ENCODE data around the gene DMRT2. TPM values are rescaled to one million over a fixed set of nuclear protein-coding genes. Genes with fewer than 3 reads are reported as not detected.

The DMRT2 gene
- total RNA-seq, 1 donor from 2014 or later = not detected

GRCh38 chr9:1086517-1086916 lies 36.4 kb downstream of the DMRT2 start:
- ATAC-seq = no peak
- DNase-seq (ENCODE audit: low spot score) = no peak

GRCh38 chr9:1087120-1087881 lies 37.1 kb downstream of the DMRT2 start:
- DNase-seq (ENCODE audit: low spot score) (no peak), ATAC-seq (no peak)

DNA sequence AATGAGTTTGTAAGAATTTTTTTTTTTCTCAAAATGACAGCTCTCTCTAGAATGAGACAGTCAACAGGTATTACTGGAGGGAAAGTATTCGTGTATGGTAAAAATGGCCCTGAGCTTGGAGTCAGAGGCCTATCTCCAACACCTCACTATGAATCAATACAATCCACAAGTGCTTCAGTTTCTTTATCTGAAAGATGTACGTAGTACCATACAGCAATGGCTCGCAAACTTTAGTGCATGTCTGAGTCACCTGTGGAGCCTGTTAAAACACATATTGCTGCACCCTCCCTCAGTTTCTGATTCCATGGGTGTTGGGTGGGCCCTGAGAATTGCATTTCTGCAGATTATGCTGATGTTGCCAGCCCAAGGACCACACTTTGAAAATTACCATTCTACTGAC lies 44.6 kb downstream of the DMRT2 start:
- ATAC-seq (no peak), DNase-seq (ENCODE audit: low spot score) (no peak)

DNA sequence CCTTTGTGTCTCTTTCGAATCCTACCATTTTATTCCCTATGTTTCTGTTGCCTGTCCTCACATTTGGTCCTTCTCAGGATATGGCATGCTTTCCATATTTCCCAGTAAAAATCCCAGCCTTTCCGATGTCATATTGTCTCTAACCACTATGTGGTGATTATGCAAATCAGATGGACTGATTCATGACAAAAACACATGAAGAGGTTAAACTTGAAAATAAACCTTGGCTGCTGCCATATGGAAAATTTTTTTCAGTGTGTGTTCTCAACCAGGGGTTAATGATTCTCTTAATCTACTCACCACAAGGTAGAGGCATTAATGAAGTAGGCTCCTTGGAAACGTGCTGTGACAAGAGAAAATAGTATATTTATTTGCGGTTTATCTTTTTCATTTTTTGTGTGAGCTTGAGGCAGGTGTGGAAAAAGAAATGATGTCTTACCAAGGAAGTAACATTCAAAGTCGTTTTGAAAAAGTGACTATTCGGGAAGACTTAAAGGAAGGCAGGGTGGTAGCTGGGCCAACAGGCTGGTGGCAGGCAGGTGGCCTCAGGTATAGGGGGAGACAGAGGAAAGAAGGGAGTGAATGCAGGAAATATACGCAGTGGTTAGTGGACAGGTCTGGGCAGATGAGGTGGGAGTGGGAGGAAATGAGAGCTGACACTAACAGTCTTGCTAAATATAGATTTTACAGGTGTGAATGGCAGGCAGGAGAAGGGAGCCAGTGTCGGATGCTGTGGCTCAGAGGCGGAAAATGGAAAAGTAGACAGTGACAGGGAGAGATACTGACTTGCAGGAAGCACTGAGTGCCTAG lies 46.2 kb downstream of the DMRT2 start:
- ATAC-seq (no peak), DNase-seq (ENCODE audit: low spot score) (no peak)

- no peak for DNase-seq (ENCODE audit: low spot score)
- no peak for ATAC-seq
Measured at GRCh38 chr9:1098551-1098950, 48.4 kb downstream of the DMRT2 start.

GRCh38 chr9:1100201-1100600 lies 50.0 kb downstream of the DMRT2 start:
- no peak for DNase-seq (ENCODE audit: low spot score)
- no peak for ATAC-seq

DNA sequence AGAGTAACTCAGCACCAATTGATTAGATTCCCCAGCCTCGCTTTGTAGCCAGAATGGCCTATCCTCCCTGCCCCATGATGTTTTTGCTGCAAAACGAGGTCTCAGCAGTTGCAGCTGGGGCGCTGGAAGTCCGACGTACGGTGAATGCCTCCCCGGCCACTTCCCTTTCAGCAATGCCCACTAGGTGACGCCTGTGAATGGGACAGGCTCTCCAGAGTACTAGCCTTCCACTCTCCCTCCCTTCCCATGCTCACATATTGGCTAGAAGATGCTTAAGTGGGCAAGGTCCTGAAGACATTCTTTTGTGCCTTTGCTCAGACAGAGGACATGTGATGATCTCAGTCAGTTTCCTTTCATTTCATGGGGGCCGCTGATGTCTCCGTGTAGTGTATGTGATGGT lies 50.8 kb downstream of the DMRT2 start:
- ATAC-seq = peak; percentile 100
- peak; percentile 65 for DNase-seq (ENCODE audit: low spot score)

- DNase-seq (ENCODE audit: low spot score) (no peak), ATAC-seq (no peak)
Measured at GRCh38 chr9:1101846-1102641, 51.9 kb downstream of the DMRT2 start.

DNA sequence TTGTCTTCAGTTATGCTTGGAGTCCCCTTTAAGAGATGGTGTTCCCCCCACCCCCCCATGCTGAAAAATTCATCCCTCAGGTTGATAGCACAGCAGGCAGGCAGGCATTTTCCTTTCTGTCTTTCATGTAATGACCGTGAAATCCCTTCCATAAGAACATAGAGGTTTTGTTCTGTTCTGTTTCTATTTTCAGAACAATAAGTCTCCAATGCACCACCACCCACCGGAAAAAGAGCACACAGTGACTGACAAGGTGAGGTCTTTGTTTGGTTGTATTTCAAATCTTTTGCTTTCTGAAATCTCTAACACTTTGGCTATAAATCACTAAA lies 52.4 kb downstream of the DMRT2 start:
- DNase-seq (ENCODE audit: low spot score) = no peak
- ATAC-seq = no peak

Other genes starting within 250 kb of the DMRT2 start
- not detected for gene DMRT1, start 208.7 kb upstream of the DMRT2 start, total RNA-seq
- not detected for gene DMRT3, start 73.7 kb upstream of the DMRT2 start, total RNA-seq

All from left lobe of liver (tissue), 2 donors.